Measurements from ENCODE around the gene TMEM53. TPM values are rescaled to one million over a fixed set of nuclear protein-coding genes. Genes with fewer than 3 reads are reported as not detected.

The TMEM53 gene
- total and polyA plus RNA-seq, 8 donors: 2.6 to 10.4 (median 4.5) TPM

DNA sequence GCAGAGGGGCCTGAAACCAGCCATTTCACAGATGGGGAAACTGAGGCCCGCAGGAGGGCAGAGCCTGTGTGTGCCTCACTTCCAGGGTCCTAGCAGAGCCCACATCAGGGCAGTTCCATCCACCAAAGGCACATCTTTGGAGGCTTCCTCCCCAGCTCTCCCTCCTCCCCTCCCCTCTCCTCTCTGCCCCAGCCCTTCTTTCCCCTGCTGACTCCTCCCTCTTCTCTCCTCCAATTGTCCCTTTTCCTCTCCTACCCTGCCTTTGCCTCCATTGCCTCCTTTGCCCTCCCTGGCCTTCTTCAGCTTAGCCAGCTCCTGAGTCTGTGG, 56.6 kb downstream of the TMEM53 start:
- no peaks in the 10 kb centered on the region for H3K27me3 ChIP-seq
- DNase-seq (no peak), ATAC-seq (peak in 1 of 4 donors; percentile 9), FAIRE-seq (no peak)
- no peak overlapping the region for H3K27ac ChIP-seq
- WGBS, 2 donors: 64 to 67% methylated on average over 1 of the region's 1 CpG
- H3K36me3 ChIP-seq: no peaks in the 10 kb centered on the region
- H3K9me3 ChIP-seq: no peaks in the 10 kb centered on the region
- no peaks in the 10 kb centered on the region for H3K4me1 ChIP-seq
- intact Hi-C loops (cut with DNase I): no loop called here
- TF ChIP-seq, protein P1, sequence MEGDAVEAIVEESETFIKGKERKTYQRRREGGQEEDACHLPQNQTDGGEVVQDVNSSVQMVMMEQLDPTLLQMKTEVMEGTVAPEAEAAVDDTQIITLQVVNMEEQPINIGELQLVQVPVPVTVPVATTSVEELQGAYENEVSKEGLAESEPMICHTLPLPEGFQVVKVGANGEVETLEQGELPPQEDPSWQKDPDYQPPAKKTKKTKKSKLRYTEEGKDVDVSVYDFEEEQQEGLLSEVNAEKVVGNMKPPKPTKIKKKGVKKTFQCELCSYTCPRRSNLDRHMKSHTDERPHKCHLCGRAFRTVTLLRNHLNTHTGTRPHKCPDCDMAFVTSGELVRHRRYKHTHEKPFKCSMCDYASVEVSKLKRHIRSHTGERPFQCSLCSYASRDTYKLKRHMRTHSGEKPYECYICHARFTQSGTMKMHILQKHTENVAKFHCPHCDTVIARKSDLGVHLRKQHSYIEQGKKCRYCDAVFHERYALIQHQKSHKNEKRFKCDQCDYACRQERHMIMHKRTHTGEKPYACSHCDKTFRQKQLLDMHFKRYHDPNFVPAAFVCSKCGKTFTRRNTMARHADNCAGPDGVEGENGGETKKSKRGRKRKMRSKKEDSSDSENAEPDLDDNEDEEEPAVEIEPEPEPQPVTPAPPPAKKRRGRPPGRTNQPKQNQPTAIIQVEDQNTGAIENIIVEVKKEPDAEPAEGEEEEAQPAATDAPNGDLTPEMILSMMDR (IDR thresholded peaks at IDR 0.05): no peak
- peak overlapping the region in 1 of 4 donors; percentile 43 for H3K4me3 ChIP-seq

DNA sequence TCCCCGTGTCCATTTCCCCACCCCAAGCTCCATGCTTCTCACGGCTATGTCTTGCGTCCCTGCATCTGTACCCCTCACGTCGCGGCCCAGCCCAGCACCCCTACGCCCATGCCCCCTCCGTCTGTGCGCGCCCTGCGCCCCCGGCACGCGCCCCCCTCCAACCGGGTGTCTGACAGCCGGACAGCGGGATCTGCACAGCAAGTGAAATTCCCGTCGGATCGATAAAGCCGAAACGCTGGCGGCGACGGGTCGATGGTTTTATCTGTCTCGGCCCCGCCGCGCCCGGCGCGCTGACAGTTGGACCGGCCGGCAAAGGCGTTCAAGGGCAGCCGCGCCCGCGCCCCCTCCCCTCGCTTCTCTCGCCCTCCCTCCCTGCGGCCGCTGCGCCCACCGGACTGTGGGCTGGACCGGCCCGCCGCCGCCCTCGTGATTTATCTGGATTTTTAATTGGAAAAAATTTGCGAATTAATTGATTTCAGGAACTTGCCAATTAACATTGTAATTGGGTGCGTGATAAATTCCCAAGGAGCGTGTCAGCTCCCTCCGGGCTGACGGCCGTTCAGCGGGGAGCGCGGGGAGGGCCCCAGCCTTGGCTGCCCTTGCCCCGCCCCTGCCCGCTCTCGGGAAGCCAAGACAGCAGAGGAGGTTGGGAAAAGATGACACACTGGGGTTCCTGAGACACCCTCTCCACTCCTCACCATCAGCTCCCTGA, 57.1 kb downstream of the TMEM53 start:
- no peaks in the 10 kb centered on the region for H3K36me3 ChIP-seq
- peak overlapping the region in 2 of 4 donors; percentile 25 to 43 for H3K4me3 ChIP-seq
- DNase-seq (peak in 2 of 6 donors; percentile 65 to 69), ATAC-seq (peak; percentile 39 to 74 (median 52)), FAIRE-seq (no peak)
- intact Hi-C loops (cut with DNase I): no loop called here
- 13 to 14% methylated on average over 60 to 63 of the region's 63 CpGs for WGBS, 2 donors
- H3K4me1 ChIP-seq: no peaks in the 10 kb centered on the region
- no peaks in the 10 kb centered on the region for H3K27me3 ChIP-seq
- TF ChIP-seq, protein P1 (IDR thresholded peaks at IDR 0.05): no peak
- H3K9me3 ChIP-seq: no peaks in the 10 kb centered on the region
- H3K27ac ChIP-seq: no peak overlapping the region

DNA sequence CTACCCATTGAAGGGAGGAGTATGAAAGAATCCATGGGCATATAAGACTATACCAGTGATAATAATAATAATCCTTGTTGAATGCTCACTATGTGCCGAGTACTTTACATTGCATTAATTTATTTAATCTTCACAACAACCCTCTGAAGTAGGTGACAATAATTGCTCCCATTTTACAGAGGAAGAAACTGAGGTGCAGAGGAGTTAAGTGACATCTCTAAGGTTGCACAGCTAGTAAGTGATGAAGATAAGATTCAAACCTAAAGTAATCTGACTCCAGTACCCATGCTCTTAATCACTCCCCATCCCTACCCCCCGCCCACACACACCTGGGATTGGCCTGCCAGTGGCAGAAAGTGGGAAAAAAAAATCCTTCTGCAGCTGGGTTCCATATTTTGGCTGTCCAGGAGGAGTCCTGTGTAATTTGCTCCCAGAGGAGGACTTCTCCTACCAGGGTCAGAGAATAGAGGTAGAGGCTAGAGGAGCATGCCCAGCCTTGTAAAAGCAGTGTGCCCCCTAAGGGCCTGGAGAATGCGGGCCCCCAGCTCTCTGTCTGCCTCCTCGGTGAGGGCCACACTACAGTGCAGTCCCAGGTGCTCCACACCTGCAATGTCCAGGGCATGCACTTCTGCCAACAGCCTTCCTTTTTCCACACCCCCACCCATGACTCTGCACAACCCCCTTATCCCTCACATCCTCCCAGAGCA, 57.8 kb downstream of the TMEM53 start:
- intact Hi-C loops (cut with DNase I): no loop called here
- 42 to 50% methylated on average over 4 of the region's 4 CpGs for WGBS, 2 donors
- ATAC-seq: peak; percentile 35 to 60 (median 48)
- no peak for FAIRE-seq
- TF ChIP-seq, protein P1 (IDR thresholded peaks at IDR 0.05): no peak
- Histone ChIP-seq H3K4me3 (peak overlapping the region in 2 of 4 donors; percentile 25 to 43), H3K27ac (no peak overlapping the region), H3K27me3 (no peaks in the 10 kb centered on the region), H3K9me3 (no peaks in the 10 kb centered on the region), H3K4me1 (no peaks in the 10 kb centered on the region), H3K36me3 (no peaks in the 10 kb centered on the region)
- peak in 1 of 6 donors; percentile 42 for DNase-seq

DNA sequence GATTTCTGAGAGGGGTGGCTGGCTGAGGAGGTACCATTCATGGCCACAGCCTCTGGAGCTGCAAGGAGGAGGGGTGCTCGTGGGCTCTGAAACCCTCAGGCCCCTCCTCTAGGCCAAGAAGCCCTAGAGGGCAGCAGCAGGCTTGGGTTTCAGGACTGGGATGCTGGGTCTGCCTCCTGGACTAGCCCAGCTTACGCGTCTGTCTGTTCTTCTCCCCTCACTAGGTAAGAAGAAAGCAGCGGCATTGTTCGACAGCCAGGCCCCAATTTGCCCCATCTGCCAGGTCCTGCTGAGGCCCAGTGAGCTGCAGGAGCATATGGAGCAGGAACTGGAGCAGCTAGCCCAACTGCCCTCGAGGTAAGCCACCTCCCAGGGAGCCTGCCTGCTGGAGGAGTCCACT, 60.3 kb downstream of the TMEM53 start:
- ATAC-seq (no peak), FAIRE-seq (no peak), DNase-seq (no peak)
- Histone ChIP-seq H3K27me3 (no peaks in the 10 kb centered on the region), H3K4me1 (no peaks in the 10 kb centered on the region), H3K9me3 (no peaks in the 10 kb centered on the region), H3K36me3 (no peaks in the 10 kb centered on the region), H3K4me3 (no peak overlapping the region), H3K27ac (no peak overlapping the region)
- intact Hi-C loops (cut with DNase I): no loop called here
- TF ChIP-seq, protein P1 (IDR thresholded peaks at IDR 0.05): no peak
- 87 to 93% methylated on average over 6 of the region's 6 CpGs for WGBS, 2 donors

DNA sequence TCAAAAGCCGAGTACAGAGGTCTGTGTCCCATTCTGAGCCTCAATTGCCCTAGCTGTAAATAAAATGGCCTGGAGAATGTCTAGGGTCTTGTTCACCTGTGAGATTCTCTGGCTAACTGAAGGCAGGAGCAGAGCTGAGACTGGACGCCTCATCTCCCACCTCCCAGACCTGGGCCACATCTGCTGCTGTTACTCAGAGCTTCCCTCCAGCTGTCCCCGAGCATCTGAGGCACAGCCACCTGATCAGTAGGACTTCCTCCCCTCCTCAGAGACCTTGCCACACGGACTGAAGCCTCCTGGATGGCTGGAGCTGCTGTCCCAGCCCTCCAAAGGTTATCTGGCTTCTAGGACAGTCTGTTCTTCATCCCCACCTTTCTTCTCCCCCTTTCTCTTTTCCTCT, 62.4 kb downstream of the TMEM53 start:
- FAIRE-seq (no peak), ATAC-seq (no peak)

More for the DNA sequence above, 62.4 kb downstream of the TMEM53 start:
- H3K27ac ChIP-seq: no peak overlapping the region
- intact Hi-C loops (cut with DNase I): no loop called here
- no peaks in the 10 kb centered on the region for H3K27me3 ChIP-seq
- DNase-seq: no peak
- no peaks in the 10 kb centered on the region for H3K4me1 ChIP-seq
- no peak overlapping the region for H3K4me3 ChIP-seq
- TF ChIP-seq, protein P1 (IDR thresholded peaks at IDR 0.05): no peak
- no peaks in the 10 kb centered on the region for H3K36me3 ChIP-seq
- WGBS, 2 donors: 64 to 77% methylated on average over 4 of the region's 4 CpGs
- no peaks in the 10 kb centered on the region for H3K9me3 ChIP-seq
